ENCODE measurements around the gene SDR39U1.
A peak's percentile ranks its signal among the peaks of the same experiment; 100 is the strongest.

Gene SDR39U1

DNA sequence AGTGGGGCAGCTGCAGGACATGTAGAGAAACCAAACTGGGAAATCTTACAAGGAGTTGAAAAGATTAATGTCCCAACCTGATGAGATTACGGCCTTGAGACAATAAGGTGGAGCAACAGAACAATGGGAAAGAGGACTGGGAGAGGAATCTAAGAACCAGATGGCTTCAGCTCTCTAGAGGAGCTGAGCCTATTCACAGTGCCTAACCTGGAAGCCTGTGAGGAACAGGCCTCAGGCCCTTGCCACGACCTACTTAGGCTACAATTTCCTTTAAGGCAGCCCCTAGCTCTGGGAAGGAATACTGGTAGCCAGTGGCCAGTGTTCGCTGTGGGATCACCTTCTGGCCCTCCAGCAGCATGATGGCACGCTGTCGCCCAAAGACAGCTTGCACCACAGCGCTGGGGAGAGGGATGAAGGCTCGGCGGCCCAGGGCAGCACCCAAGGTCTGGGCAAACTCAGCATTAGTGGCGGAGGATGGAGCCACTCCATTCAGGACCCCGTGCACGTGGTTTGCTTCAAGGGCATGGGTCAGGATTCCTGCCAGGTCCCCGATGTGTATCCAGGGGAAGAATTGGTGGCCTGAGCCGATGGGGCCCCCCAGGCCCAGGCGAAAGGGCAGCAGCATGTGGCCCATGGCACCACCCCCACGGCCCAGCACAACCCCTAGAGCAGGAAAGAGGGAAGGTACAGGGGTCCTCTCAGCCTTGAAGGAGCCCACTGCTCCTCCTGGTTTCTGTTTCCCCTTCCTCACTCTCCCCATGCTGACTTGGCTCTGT is 2.6 kb downstream of the SDR39U1 start:
- no peak for DNase-seq (ENCODE audit: low read depth in 1 of 2, low spot score in 1 of 2)
- in situ Hi-C loops (cut with HindIII; ENCODE audit: low pct_unique_long_range_greater_than_20kb, low sequenced_read_pairs), result no loop called here
- TF ChIP-seq JUND (IDR thresholded peaks at IDR 0.05; ENCODE audit: low read depth), result no peak

DNA sequence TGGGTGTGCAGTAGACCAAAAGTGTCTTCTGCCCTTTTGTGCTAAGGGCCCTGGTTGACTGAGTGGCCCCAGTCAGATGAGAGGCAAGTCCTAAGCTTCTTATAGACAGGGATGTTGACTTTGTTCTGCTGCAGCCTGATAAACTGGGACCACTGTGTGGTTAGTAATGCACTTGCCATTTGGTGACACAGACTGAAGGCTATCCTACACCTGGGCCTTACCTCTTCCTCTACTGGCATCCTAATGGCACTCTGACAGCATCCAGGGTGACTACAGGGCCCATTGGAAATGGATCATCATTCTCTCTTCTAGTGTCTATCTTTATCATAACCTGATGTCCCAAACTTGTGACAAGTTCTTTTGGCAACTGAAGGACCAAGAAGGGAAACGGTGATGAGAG is 3.3 kb downstream of the SDR39U1 start:
- in situ Hi-C loops (cut with HindIII; ENCODE audit: low pct_unique_long_range_greater_than_20kb, low sequenced_read_pairs), result no loop called here
- no peak for TF ChIP-seq JUND (IDR thresholded peaks at IDR 0.05; ENCODE audit: low read depth)
- DNase-seq (ENCODE audit: low read depth in 1 of 2, low spot score in 1 of 2), result no peak

GRCh38 chr14:24438223-24439097 is 4.1 kb downstream of the SDR39U1 start:
- no peak for DNase-seq (ENCODE audit: low read depth in 1 of 2, low spot score in 1 of 2)
- in situ Hi-C loops (cut with HindIII; ENCODE audit: low pct_unique_long_range_greater_than_20kb, low sequenced_read_pairs), result no loop called here
- no peak for TF ChIP-seq JUND (IDR thresholded peaks at IDR 0.05; ENCODE audit: low read depth)

DNA sequence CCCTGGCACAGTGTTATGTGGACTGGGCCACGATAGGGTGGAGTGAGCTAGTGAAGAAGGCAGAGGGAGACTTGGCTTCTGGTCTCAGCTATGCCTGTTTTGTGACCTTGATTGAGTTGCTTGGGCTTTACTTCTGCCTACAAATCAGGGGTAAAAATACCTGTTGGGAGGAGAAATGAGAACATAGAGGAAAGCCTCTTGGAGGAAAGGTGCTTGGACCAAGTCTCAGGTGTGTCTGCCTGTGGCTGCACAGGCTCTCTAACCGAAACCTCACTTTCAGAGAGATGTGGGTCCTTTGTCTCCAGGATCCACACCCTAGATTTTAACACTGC is 4.9 kb downstream of the SDR39U1 start:
- TF ChIP-seq JUND (IDR thresholded peaks at IDR 0.05; ENCODE audit: low read depth), result no peak
- no peak for DNase-seq (ENCODE audit: low read depth in 1 of 2, low spot score in 1 of 2)
- in situ Hi-C loops (cut with HindIII; ENCODE audit: low pct_unique_long_range_greater_than_20kb, low sequenced_read_pairs), result no loop called here

GRCh38 chr14:24437020-24437735 is 5.4 kb downstream of the SDR39U1 start:
- in situ Hi-C loops (cut with HindIII; ENCODE audit: low pct_unique_long_range_greater_than_20kb, low sequenced_read_pairs), result no loop called here
- TF ChIP-seq JUND (IDR thresholded peaks at IDR 0.05; ENCODE audit: low read depth), result no peak
- no peak for DNase-seq (ENCODE audit: low read depth in 1 of 2, low spot score in 1 of 2)

- TF ChIP-seq JUND (IDR thresholded peaks at IDR 0.05; ENCODE audit: low read depth), result no peak
- peak; percentile 55 to 71 for DNase-seq (ENCODE audit: low read depth in 1 of 2, low spot score in 1 of 2)
- in situ Hi-C loops (cut with HindIII; ENCODE audit: low pct_unique_long_range_greater_than_20kb, low sequenced_read_pairs), result no loop called here
Measured at GRCh38 chr14:24436355-24437019, 6.1 kb downstream of the SDR39U1 start.

DNA sequence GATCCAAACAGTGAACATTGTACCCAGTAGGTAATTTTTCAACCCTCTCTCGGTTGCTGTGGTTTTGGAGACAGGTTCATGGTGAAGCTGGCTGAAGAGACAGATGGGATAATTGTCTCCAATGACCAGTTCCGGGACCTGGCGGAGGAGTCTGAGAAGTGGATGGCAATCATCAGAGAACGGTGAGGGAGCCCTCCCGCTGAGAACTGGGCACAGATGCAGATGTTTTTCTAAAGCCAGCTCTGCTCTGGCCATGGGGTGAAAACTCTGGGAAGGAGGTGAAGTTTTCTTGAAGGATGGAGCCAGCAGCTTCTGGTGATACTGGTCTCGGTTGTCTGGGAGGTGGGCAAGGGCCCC is 6.6 kb downstream of the SDR39U1 start:
- in situ Hi-C loops (cut with HindIII; ENCODE audit: low pct_unique_long_range_greater_than_20kb, low sequenced_read_pairs), result no loop called here

GRCh38 chr14:24435192-24435810 is 7.3 kb downstream of the SDR39U1 start:
- no peak for TF ChIP-seq JUND (IDR thresholded peaks at IDR 0.05; ENCODE audit: low read depth)
- in situ Hi-C loops (cut with HindIII; ENCODE audit: low pct_unique_long_range_greater_than_20kb, low sequenced_read_pairs), result no loop called here
- no peak for DNase-seq (ENCODE audit: low read depth in 1 of 2, low spot score in 1 of 2)

More for the DNA sequence above, 6.6 kb downstream of the SDR39U1 start:
- DNase-seq (ENCODE audit: low read depth in 1 of 2, low spot score in 1 of 2), result no peak
- no peak for TF ChIP-seq JUND (IDR thresholded peaks at IDR 0.05; ENCODE audit: low read depth)

DNA sequence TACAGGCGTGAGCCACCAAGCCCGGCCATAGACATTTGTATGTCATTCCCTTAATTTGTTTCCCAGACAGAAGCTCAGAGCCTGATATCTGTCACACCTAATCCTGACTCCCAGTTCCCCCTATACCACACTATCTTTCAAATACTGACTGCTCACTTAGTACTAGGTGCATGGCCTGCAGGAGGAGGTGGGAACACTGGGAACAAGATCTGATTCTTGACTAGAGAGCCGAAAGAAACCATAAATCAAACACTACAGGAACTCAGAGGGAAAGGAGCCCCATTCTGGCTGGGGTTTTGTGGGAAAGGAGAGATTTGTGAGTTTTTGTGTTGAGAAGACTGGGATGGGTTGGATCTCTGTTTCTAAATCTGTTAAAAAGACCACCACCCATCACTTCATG is 7.9 kb downstream of the SDR39U1 start:
- no peak for DNase-seq (ENCODE audit: low read depth in 1 of 2, low spot score in 1 of 2)
- TF ChIP-seq JUND (IDR thresholded peaks at IDR 0.05; ENCODE audit: low read depth), result no peak
- in situ Hi-C loops (cut with HindIII; ENCODE audit: low pct_unique_long_range_greater_than_20kb, low sequenced_read_pairs), result no loop called here

DNA sequence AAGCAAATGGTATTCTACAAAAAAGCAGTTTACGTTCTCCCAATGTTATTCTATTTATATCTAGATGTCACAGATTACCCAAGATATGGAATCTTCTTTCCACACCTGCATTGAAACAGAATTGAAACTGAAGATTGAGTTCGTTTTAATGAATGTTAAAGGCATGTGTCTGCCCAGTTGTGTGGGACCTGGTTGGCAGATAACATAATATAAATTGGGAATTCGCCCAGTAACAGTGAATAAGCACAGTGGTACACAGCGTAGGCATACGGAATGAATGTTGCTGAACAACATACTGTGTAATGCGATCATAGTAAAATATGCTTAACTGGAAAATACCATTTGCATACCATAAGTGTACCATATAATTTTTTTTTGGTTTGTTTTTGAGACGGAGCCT is 8.5 kb downstream of the SDR39U1 start:
- TF ChIP-seq JUND (IDR thresholded peaks at IDR 0.05; ENCODE audit: low read depth), result no peak
- in situ Hi-C loops (cut with HindIII; ENCODE audit: low pct_unique_long_range_greater_than_20kb, low sequenced_read_pairs), result no loop called here
- no peak for DNase-seq (ENCODE audit: low read depth in 1 of 2, low spot score in 1 of 2)

DNA sequence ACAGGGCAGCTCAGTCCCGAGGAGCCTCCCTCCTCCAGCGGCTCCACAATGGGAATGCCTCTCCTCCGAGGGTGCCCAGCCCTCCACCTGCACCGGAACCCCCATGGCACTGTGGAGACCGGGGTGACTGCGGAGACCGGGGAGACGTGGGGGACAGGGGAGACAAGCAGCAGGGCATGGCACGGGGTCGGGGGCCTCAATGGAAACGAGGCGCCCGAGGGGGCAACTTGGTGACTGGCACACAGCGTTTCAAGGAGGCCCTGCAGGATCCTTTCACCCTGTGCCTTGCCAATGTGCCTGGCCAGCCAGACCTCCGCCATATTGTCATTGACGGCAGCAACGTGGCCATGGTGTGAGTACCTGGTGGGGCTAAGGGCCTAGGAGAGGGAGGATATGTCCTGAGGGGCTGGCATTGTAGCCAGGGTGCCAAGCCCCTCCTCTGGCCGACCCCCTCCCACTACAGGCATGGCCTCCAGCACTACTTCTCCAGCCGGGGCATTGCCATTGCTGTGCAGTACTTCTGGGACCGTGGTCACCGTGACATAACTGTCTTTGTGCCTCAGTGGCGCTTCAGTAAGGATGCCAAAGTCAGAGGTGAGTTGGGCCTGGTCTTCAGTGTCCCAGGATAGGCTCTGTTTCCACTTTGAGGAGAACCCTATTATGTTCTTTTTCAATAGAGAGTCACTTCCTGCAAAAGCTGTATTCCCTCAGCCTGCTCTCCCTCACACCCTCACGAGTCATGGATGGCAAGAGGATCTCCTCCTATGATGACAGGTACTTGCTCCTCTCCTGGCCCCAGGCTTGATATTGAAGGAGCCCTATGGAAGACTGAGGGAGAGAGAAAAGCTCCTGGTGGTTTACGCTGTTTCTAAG is 10.1 kb downstream of the SDR39U1 start:
- TF ChIP-seq JUND (IDR thresholded peaks at IDR 0.05; ENCODE audit: low read depth), result no peak
- no peak for DNase-seq (ENCODE audit: low read depth in 1 of 2, low spot score in 1 of 2)
- in situ Hi-C loops (cut with HindIII; ENCODE audit: low pct_unique_long_range_greater_than_20kb, low sequenced_read_pairs), result no loop called here
